K562 (cell line): ENCODE results near the gene MBOAT7. TPM values are rescaled to one million over a fixed set of nuclear protein-coding genes. Genes with fewer than 3 reads are reported as not detected.

Source experiments
- GABPA ChIP-seq: fragments of 200-800 bp; sonication (Bioruptor generic); conservative IDR thresholded peaks from 2 replicates; pipeline ENCODE4 v1.6.1; 2016; ENCODE audit warnings: low read depth, missing genetic modification characterization, missing compliant biosample characterization
- JUN ChIP-seq, 2 experiments: sonication (generic) in 1 of 2; formaldehyde crosslinking in 1 of 2; IDR thresholded peaks; 2 replicates each; pipeline versions ENCODE4 v1.6.1 to v1.8.0; 2012 to 2022; ENCODE audit warnings: borderline replicate concordance in 2 of 2, mild to moderate bottlenecking in 2 of 2, improper control_type of control experiment in 1 of 2, low read depth in 1 of 2, low read length in 1 of 2, missing genetic modification reagents in 1 of 2
- KLF6 ChIP-seq: fragments of 250-450 bp; sonication (Bioruptor Pico); IDR thresholded peaks from 2 replicates; pipeline ENCODE4 v1.4.0; 2020; ENCODE audit warnings: mild to moderate bottlenecking, moderate library complexity, borderline replicate concordance
- MAZ ChIP-seq, 2 experiments: fragments of 450-650 bp in 1 of 2; sonication (generic) in 1 of 2; formaldehyde crosslinking; IDR thresholded peaks in 1 of 2; conservative IDR thresholded peaks in 1 of 2; 2 replicates each; pipeline versions ENCODE4 v1.4.0 to v1.5.0; 2020; ENCODE audit warnings: mild to moderate bottlenecking in 1 of 2, missing genetic modification reagents in 1 of 2
- SRF ChIP-seq, 2 experiments: fragments of 250-450, 450-650 bp in 1 of 2; sonication (Bioruptor Pico) in 1 of 2; sonication (generic) in 1 of 2; formaldehyde crosslinking; IDR thresholded peaks; 2 replicates each; pipeline versions ENCODE4 v1.5.0 to v1.5.1; 2020 to 2022; ENCODE audit warnings: mild to moderate bottlenecking in 1 of 2, missing genetic modification reagents in 1 of 2
- ZNF146 ChIP-seq: IDR thresholded peaks from one replicate; pipeline ENCODE4 v1.6.1; 2018; ENCODE audit warnings: missing compliant biosample characterization; ENCODE audit not compliant: unreplicated experiment
- polyA plus RNA-seq, 8 experiments: library from polyadenylated mRNA; depleted of rRNA in 4 of 8; stranded (reverse) in 5 of 8; unstranded in 3 of 8; fragments of >200 nt; fragmentation: Nextera tagmentation in 2 of 8; fragmentation: Illumina TruSeq in 1 of 8; extraction: Ambion mirVana in 2 of 8; extraction: Trizol in 1 of 8; gene quantifications; 2 replicates each; pipeline versions ENCODE4 v1.2.1 to v1.2.3, GENCODE V29; 2011 to 2014; ENCODE audit warnings: inconsistent platforms in 1 of 8, missing spikeins in 1 of 8
- total RNA-seq, 7 experiments: library from RNA; depleted of rRNA in 6 of 7; stranded (reverse); fragments of >200 nt in 6 of 7; fragmentation: Illumina TruSeq in 2 of 7; extraction: Trizol in 2 of 7; gene quantifications; 2 replicates each; pipeline versions ENCODE4 v1.2.1 to v1.2.3, GENCODE V29; 2011 to 2021; ENCODE audit warnings: low replicate concordance in 1 of 7
- TF ChIP-seq, protein P1 (sequence below): sonication (generic); formaldehyde crosslinking; IDR thresholded peaks from 2 replicates; pipeline ENCODE4 v1.8.1; 2023; ENCODE audit warnings: mild to moderate bottlenecking, missing genetic modification reagents
- TF ChIP-seq, protein P2 (sequence below): fragments of 450-650 bp; IDR thresholded peaks from 2 replicates; pipeline ENCODE4 v1.6.1; 2016; ENCODE audit warnings: low read depth
- TF ChIP-seq, protein P3 (sequence below): fragments of 450-650 bp; IDR thresholded peaks from 2 replicates; pipeline ENCODE4 v1.6.1; 2018; ENCODE audit not compliant: partially characterized antibody
- TF ChIP-seq, protein P4 (sequence below): sonication (generic); formaldehyde crosslinking; IDR thresholded peaks from 2 replicates; pipeline ENCODE4 v1.9.0; 2022; ENCODE audit warnings: mild to moderate bottlenecking, missing genetic modification reagents

MBOAT7 gene
- total and polyA plus RNA-seq, 9 of the 15 experiments (the other 6 are each of a cell fraction or from before 2014, with no cell fraction given) = 1.4 to 153 (median 56.1) TPM

DNA sequence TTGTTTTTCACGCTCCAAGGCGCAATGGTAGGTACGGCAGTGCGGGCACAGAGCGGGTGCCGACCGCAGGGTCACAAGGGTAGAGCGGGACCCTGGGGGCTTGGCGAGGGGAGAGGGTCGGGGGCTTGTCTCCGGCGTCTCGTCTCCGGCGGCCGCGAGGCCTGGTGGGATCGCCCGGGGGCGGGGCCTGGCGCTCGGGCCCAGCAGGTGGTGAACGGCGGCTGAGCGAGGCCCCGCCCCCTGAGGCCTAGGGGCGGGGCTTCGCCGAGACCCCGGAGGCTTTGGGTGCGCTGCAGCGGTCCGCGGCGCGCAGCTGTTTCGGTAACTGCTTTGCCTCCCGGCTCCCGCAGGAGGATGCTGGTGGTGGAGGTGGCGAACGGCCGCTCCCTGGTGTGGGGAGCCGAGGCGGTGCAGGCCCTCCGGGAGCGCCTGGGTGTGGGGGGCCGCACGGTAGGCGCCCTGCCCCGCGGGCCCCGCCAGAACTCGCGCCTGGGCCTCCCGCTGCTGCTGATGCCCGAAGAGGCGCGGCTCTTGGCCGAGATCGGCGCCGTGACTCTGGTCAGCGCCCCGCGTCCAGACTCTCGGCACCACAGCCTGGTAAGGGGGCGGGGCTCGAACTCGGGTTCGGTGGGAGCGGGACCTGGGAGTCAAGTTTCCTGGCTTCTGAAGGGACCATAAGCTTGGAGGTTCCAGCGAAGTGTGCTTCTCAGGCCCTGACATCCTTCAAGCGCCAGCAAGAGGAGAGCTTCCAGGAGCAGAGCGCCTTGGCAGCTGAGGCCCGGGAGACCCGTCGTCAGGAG lies 1.8 kb upstream of the MBOAT7 start, which contains the start of gene TSEN34 (continued):
- TF ChIP-seq, protein P1, sequence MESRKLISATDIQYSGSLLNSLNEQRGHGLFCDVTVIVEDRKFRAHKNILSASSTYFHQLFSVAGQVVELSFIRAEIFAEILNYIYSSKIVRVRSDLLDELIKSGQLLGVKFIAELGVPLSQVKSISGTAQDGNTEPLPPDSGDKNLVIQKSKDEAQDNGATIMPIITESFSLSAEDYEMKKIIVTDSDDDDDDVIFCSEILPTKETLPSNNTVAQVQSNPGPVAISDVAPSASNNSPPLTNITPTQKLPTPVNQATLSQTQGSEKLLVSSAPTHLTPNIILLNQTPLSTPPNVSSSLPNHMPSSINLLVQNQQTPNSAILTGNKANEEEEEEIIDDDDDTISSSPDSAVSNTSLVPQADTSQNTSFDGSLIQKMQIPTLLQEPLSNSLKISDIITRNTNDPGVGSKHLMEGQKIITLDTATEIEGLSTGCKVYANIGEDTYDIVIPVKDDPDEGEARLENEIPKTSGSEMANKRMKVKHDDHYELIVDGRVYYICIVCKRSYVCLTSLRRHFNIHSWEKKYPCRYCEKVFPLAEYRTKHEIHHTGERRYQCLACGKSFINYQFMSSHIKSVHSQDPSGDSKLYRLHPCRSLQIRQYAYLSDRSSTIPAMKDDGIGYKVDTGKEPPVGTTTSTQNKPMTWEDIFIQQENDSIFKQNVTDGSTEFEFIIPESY (CRISPR knock-in tag) = no peak; the same call in 1 of the 2 replicates
- TF ChIP-seq SRF (CRISPR knock-in tag; IDR thresholded peaks at IDR 0.05) (no peak), JUN (IDR thresholded peaks at IDR 0.05; ENCODE audit: borderline replicate concordance, low read depth, low read length) (no peak), JUN (CRISPR knock-in tag; IDR thresholded peaks at IDR 0.05; ENCODE audit: borderline replicate concordance) (no peak), KLF6 (CRISPR knock-in tag) (no peak), MAZ (CRISPR knock-in tag; conservative IDR thresholded peaks at IDR 0.05 in 1 of 2, IDR thresholded peaks at IDR 0.05 in 1 of 2) (0 out of 4 replicates have a peak, but pooled peaks of 1 of the 2 experiments have one; percentile 62), ZNF146 (CRISPR knock-in tag) (no peak), GABPA (tag) (no peak)
- TF ChIP-seq, protein P2, sequence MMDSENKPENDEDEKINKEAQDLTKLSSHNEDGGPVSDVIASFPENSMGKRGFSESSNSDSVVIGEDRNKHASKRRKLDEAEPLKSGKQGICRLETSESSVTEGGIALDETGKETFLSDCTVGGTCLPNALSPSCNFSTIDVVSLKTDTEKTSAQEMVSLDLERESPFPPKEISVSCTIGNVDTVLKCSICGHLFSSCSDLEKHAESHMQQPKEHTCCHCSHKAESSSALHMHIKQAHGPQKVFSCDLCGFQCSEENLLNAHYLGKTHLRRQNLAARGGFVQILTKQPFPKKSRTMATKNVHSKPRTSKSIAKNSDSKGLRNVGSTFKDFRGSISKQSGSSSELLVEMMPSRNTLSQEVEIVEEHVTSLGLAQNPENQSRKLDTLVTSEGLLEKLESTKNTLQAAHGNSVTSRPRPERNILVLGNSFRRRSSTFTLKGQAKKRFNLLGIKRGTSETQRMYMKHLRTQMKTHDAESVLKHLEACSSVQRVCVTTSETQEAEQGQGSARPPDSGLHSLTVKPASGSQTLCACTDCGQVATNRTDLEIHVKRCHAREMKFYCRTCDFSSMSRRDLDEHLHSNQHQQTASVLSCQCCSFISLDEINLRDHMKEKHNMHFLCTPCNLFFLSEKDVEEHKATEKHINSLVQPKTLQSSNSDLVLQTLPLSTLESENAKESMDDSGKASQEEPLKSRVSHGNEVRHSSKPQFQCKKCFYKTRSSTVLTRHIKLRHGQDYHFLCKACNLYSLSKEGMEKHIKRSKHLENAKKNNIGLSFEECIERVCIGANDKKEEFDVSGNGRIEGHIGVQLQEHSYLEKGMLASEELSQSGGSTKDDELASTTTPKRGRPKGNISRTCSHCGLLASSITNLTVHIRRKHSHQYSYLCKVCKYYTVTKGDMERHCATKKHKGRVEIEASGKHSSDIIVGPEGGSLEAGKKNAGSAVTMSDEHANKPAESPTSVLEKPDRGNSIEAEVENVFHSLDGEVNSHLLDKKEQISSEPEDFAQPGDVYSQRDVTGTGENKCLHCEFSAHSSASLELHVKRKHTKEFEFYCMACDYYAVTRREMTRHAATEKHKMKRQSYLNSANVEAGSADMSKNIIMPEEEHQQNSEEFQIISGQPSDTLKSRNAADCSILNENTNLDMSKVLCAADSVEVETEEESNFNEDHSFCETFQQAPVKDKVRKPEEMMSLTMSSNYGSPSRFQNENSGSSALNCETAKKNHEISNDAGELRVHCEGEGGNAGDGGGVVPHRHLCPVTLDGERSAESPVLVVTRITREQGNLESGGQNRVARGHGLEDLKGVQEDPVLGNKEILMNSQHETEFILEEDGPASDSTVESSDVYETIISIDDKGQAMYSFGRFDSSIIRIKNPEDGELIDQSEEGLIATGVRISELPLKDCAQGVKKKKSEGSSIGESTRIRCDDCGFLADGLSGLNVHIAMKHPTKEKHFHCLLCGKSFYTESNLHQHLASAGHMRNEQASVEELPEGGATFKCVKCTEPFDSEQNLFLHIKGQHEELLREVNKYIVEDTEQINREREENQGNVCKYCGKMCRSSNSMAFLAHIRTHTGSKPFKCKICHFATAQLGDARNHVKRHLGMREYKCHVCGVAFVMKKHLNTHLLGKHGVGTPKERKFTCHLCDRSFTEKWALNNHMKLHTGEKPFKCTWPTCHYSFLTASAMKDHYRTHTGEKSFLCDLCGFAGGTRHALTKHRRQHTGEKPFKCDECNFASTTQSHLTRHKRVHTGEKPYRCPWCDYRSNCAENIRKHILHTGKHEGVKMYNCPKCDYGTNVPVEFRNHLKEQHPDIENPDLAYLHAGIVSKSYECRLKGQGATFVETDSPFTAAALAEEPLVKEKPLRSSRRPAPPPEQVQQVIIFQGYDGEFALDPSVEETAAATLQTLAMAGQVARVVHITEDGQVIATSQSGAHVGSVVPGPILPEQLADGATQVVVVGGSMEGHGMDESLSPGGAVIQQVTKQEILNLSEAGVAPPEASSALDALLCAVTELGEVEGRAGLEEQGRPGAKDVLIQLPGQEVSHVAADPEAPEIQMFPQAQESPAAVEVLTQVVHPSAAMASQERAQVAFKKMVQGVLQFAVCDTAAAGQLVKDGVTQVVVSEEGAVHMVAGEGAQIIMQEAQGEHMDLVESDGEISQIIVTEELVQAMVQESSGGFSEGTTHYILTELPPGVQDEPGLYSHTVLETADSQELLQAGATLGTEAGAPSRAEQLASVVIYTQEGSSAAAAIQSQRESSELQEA = no peak
- TF ChIP-seq, protein P3, sequence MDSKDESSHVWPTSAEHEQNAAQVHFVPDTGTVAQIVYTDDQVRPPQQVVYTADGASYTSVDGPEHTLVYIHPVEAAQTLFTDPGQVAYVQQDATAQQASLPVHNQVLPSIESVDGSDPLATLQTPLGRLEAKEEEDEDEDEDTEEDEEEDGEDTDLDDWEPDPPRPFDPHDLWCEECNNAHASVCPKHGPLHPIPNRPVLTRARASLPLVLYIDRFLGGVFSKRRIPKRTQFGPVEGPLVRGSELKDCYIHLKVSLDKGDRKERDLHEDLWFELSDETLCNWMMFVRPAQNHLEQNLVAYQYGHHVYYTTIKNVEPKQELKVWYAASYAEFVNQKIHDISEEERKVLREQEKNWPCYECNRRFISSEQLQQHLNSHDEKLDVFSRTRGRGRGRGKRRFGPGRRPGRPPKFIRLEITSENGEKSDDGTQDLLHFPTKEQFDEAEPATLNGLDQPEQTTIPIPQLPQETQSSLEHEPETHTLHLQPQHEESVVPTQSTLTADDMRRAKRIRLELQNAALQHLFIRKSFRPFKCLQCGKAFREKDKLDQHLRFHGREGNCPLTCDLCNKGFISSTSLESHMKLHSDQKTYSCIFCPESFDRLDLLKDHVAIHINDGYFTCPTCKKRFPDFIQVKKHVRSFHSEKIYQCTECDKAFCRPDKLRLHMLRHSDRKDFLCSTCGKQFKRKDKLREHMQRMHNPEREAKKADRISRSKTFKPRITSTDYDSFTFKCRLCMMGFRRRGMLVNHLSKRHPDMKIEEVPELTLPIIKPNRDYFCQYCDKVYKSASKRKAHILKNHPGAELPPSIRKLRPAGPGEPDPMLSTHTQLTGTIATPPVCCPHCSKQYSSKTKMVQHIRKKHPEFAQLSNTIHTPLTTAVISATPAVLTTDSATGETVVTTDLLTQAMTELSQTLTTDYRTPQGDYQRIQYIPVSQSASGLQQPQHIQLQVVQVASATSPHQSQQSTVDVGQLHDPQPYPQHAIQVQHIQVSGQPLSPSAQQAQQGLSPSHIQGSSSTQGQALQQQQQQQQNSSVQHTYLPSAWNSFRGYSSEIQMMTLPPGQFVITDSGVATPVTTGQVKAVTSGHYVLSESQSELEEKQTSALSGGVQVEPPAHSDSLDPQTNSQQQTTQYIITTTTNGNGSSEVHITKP = peak; percentile 98
- TF ChIP-seq, protein P4, sequence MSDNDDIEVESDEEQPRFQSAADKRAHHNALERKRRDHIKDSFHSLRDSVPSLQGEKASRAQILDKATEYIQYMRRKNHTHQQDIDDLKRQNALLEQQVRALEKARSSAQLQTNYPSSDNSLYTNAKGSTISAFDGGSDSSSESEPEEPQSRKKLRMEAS (CRISPR knock-in tag) = peak; percentile 15; the same call in 1 of the 2 replicates
